ENCODE measurements around the gene ADAMTS6. TPM values are rescaled to one million over a fixed set of nuclear protein-coding genes. Genes with fewer than 3 reads are reported as not detected.

The ADAMTS6 gene
- total RNA-seq, 4 donors from 2014 or later = 2.9 to 16.5 (median 7.3) TPM

GRCh38 chr5:65172486-65173129 lies 309.1 kb downstream of the ADAMTS6 start:
- Histone ChIP-seq H3K27ac (no peak overlapping the region), H3K4me1 (peaks cover 0 to 6% (median 0%) of the 10 kb centered on the region in 4 donors), H3K27me3 (no peaks in the 10 kb centered on the region), H3K36me3 (no peaks in the 10 kb centered on the region), H3K4me3 (no peak overlapping the region), H3K9me3 (no peaks in the 10 kb centered on the region)
- DNase-seq (ENCODE audit: low spot score in 2 of 2) = no peak
- TF ChIP-seq EP300 (IDR thresholded peaks at IDR 0.05) = no peak
- TF ChIP-seq POLR2A (IDR thresholded peaks at IDR 0.05) = no peak
- TF ChIP-seq CTCF (IDR thresholded peaks at IDR 0.05) = no peak
- 73 to 74% methylated on average over 9 of the region's 9 CpGs for WGBS, 2 donors

GRCh38 chr5:65171645-65172044 lies 310.1 kb downstream of the ADAMTS6 start:
- WGBS, 2 donors = 70 to 89% methylated on average over 4 of the region's 4 CpGs
- H3K4me1 ChIP-seq = peaks cover 0 to 6% (median 0%) of the 10 kb centered on the region in 4 donors

GRCh38 chr5:65163698-65164097 lies 318.0 kb downstream of the ADAMTS6 start:
- DNase-seq (ENCODE audit: low spot score in 2 of 2) = no peak
- WGBS, 2 donors = 91 to 92% methylated on average over 10 of the region's 10 CpGs

More at GRCh38 chr5:65171645-65172044, 310.1 kb downstream of the ADAMTS6 start:
- TF ChIP-seq POLR2A (IDR thresholded peaks at IDR 0.05) (no peak), EP300 (IDR thresholded peaks at IDR 0.05) (no peak), CTCF (IDR thresholded peaks at IDR 0.05) (no peak)
- no peak overlapping the region for H3K4me3 ChIP-seq
- H3K27me3 ChIP-seq = no peaks in the 10 kb centered on the region
- no peak overlapping the region for H3K27ac ChIP-seq
- no peaks in the 10 kb centered on the region for H3K9me3 ChIP-seq
- no peaks in the 10 kb centered on the region for H3K36me3 ChIP-seq
- DNase-seq (ENCODE audit: low spot score in 2 of 2) = no peak

DNA sequence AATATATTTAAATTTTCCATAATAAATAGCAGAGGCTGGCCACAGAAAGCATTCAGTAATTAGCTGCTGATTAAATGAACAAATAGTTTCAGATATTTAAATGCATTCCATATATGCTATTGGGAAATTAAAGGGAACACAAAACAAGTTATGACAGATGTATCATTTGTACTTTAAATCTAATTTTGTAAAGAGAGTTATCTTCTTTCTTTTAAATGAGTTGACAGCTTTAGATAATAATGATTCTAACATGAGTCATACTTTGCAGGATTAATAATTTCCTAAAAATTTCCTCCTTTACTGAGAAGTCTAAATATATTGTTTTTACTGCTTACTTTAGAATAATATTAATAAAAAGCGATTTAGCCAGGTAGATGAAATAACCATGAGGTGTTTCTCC lies 320.1 kb downstream of the ADAMTS6 start:
- no peaks in the 10 kb centered on the region for H3K4me1 ChIP-seq
- DNase-seq (ENCODE audit: low spot score in 2 of 2) = no peak
- 86 to 91% methylated on average over 1 of the region's 1 CpG for WGBS, 2 donors
- H3K36me3 ChIP-seq = no peaks in the 10 kb centered on the region
- no peak overlapping the region for H3K4me3 ChIP-seq
- H3K27ac ChIP-seq = no peak overlapping the region
- no peaks in the 10 kb centered on the region for H3K9me3 ChIP-seq
- no peaks in the 10 kb centered on the region for H3K27me3 ChIP-seq
- no peak for TF ChIP-seq POLR2A (IDR thresholded peaks at IDR 0.05)
- no peak for TF ChIP-seq CTCF (IDR thresholded peaks at IDR 0.05)
- TF ChIP-seq EP300 (IDR thresholded peaks at IDR 0.05) = no peak

More at GRCh38 chr5:65163698-65164097, 318.0 kb downstream of the ADAMTS6 start:
- Histone ChIP-seq H3K4me3 (no peak overlapping the region), H3K27ac (no peak overlapping the region), H3K36me3 (no peaks in the 10 kb centered on the region), H3K9me3 (no peaks in the 10 kb centered on the region), H3K4me1 (no peaks in the 10 kb centered on the region), H3K27me3 (no peaks in the 10 kb centered on the region)
- no peak for TF ChIP-seq POLR2A (IDR thresholded peaks at IDR 0.05)
- no peak for TF ChIP-seq EP300 (IDR thresholded peaks at IDR 0.05)
- no peak for TF ChIP-seq CTCF (IDR thresholded peaks at IDR 0.05)

DNA sequence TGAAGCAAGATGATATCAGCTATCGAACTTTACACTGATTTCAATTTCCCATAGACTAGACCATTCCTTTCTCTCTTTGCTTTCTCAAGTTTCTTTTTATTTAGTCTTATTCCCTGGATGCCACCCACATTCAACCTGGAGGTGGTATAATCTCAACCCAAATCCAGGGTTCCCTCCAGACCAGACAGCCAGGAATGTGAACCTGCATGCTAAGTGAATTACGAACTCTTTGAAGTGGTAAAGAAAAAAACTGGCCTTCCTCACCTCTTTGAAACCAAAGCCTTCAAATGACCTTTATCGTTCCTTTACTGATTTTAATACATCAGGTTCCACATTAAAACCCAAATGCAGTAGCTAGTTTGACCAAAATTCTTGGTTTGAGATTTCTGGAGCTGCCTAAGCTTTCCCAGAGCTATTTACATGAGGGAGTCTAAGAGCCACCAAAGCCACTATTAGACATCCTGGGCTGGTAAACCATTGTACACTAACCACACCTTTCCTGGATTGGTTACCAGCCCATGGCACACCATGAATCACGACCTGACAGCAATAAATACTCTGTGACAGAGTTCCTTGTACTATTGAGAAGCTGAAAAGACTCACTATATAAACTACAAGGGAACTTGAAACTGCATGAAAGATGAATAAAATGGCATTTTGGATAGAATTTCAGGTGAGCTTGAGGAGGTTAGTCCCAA lies 323.7 kb downstream of the ADAMTS6 start:
- TF ChIP-seq EP300 (IDR thresholded peaks at IDR 0.05) = no peak
- H3K4me3 ChIP-seq = no peak overlapping the region
- H3K9me3 ChIP-seq = no peaks in the 10 kb centered on the region
- H3K27ac ChIP-seq = no peak overlapping the region
- H3K4me1 ChIP-seq = no peaks in the 10 kb centered on the region
- no peaks in the 10 kb centered on the region for H3K36me3 ChIP-seq
- no peak for DNase-seq (ENCODE audit: low spot score in 2 of 2)
- no peaks in the 10 kb centered on the region for H3K27me3 ChIP-seq
- 58 to 59% methylated on average over 4 of the region's 4 CpGs for WGBS, 2 donors

Data from tibial nerve (tissue), 4 donors.